ENCODE data around the gene PTPRH.

GRCh38 chr19:55178781-55179599 lies 30.3 kb downstream of the PTPRH start:
- TF ChIP-seq ZFX (IDR thresholded peaks at IDR 0.05) (no peak), CTCF (conservative IDR thresholded peaks at IDR 0.05) (no peak)

All from C4-2B (cell line).